ENCODE data around the gene VENTX. TPM values are rescaled to one million over a fixed set of nuclear protein-coding genes. Genes with fewer than 3 reads are reported as not detected.

Gene VENTX
- polyA plus RNA-seq, 3 donors, result 1.4 to 56.0 (median 1.6) TPM

GRCh38 chr10:133198621-133199487 lies 38.8 kb upstream of the VENTX start:
- 92% methylated on average over 50 of the region's 54 CpGs for WGBS (ENCODE audit: insufficient coverage)
- Histone ChIP-seq H4K20me1 (ENCODE audit: insufficient read depth, low read length) (no peaks in the 10 kb centered on the region), H3K27ac (ENCODE audit: low read depth in 1 of 2, low read length in 2 of 2) (no peak overlapping the region), H3K27me3 (ENCODE audit: control insufficient read depth in 2 of 2, insufficient read depth in 2 of 2, low read length in 2 of 2) (no peaks in the 10 kb centered on the region), H3K9me3 (replicated peaks in 1 of 2; ENCODE audit: control insufficient read depth in 1 of 2, insufficient read depth in 1 of 2, low read length in 2 of 2) (no peaks in the 10 kb centered on the region), H3K9ac (ENCODE audit: insufficient read depth, low read length, poor library complexity, severe bottlenecking) (no peak overlapping the region), H3K4me3 (replicated peaks in 1 of 3; ENCODE audit: low read depth in 2 of 3, low read length in 3 of 3) (no peak overlapping the region), H2AFZ (ENCODE audit: insufficient read depth, low read depth, low read length, poor library complexity, severe bottlenecking) (no peak overlapping the region), H3K4me2 (replicated peaks; ENCODE audit: extremely low read depth, low read length, poor library complexity, severe bottlenecking) (no peak overlapping the region), H3K79me2 (ENCODE audit: insufficient read depth, low read length) (no peaks in the 10 kb centered on the region), H3K4me1 (ENCODE audit: control insufficient read depth in 1 of 2, insufficient read depth in 2 of 2, low read length in 2 of 2) (no peaks in the 10 kb centered on the region), H3K36me3 (replicated peaks in 1 of 2; ENCODE audit: control insufficient read depth in 1 of 2, insufficient read depth in 2 of 2, low read length in 2 of 2) (no peaks in the 10 kb centered on the region)
- H3K4me1 Mint-ChIP-seq, result no peaks in the 10 kb centered on the region
- peak overlapping the region in 1 of 7 donors; percentile 77 for H3K27ac Mint-ChIP-seq
- TF ChIP-seq CTCF (IDR thresholded peaks at IDR 0.05), result no peak
- DNase-seq, result no peak
- H3K4me3 Mint-ChIP-seq, result no peak overlapping the region
- peaks cover 0 to 4% (median 2%) of the 10 kb centered on the region in 7 donors for H3K9me3 Mint-ChIP-seq
- no peaks in the 10 kb centered on the region for H3K36me3 Mint-ChIP-seq
- H3K27me3 Mint-ChIP-seq (ENCODE audit: low read depth in 3 of 3), result peaks cover 1 to 8% (median 4%) of the 10 kb centered on the region in 3 donors
- intact Hi-C loops (cut with micrococcal nuclease), result no loop called here

GRCh38 chr10:133199488-133199885 lies 38.2 kb upstream of the VENTX start:
- Histone ChIP-seq H3K36me3 (replicated peaks in 1 of 2; ENCODE audit: control insufficient read depth in 1 of 2, insufficient read depth in 2 of 2, low read length in 2 of 2) (no peaks in the 10 kb centered on the region), H3K27ac (ENCODE audit: low read depth in 1 of 2, low read length in 2 of 2) (no peak overlapping the region), H3K9ac (ENCODE audit: insufficient read depth, low read length, poor library complexity, severe bottlenecking) (no peak overlapping the region), H3K4me1 (ENCODE audit: control insufficient read depth in 1 of 2, insufficient read depth in 2 of 2, low read length in 2 of 2) (no peaks in the 10 kb centered on the region), H2AFZ (ENCODE audit: insufficient read depth, low read depth, low read length, poor library complexity, severe bottlenecking) (no peak overlapping the region), H3K4me2 (replicated peaks; ENCODE audit: extremely low read depth, low read length, poor library complexity, severe bottlenecking) (no peak overlapping the region), H3K79me2 (ENCODE audit: insufficient read depth, low read length) (no peaks in the 10 kb centered on the region), H3K9me3 (replicated peaks in 1 of 2; ENCODE audit: control insufficient read depth in 1 of 2, insufficient read depth in 1 of 2, low read length in 2 of 2) (no peaks in the 10 kb centered on the region), H4K20me1 (ENCODE audit: insufficient read depth, low read length) (no peaks in the 10 kb centered on the region), H3K4me3 (replicated peaks in 1 of 3; ENCODE audit: low read depth in 2 of 3, low read length in 3 of 3) (no peak overlapping the region), H3K27me3 (ENCODE audit: control insufficient read depth in 2 of 2, insufficient read depth in 2 of 2, low read length in 2 of 2) (no peaks in the 10 kb centered on the region)
- Mint-ChIP-seq H3K4me3 (no peak overlapping the region), H3K9me3 (peaks cover 0 to 2% (median 0%) of the 10 kb centered on the region in 7 donors), H3K27me3 (ENCODE audit: low read depth in 3 of 3) (peaks cover 1 to 6% (median 3%) of the 10 kb centered on the region in 3 donors), H3K4me1 (no peaks in the 10 kb centered on the region), H3K36me3 (no peaks in the 10 kb centered on the region), H3K27ac (peak overlapping the region in 1 of 7 donors; percentile 77)
- TF ChIP-seq CTCF (IDR thresholded peaks at IDR 0.05), result no peak
- WGBS (ENCODE audit: insufficient coverage), result 95% methylated on average over 9 of the region's 13 CpGs
- no peak for DNase-seq
- intact Hi-C loops (cut with micrococcal nuclease), result no loop called here
